GM21529 (cell line): ENCODE data around the gene ZNF586.
"Not testable (repeated sequence)": the region's sequence is repeated elsewhere in the genome, so short reads cannot be mapped to it uniquely, and the experiment has no call there.

Source experiments
- ATAC-seq: cut with Tn5 transposase; IDR thresholded peaks from one replicate; pipeline ENCODE4 v1.9.1; 2021; ENCODE audit not compliant: unreplicated experiment

ZNF586 gene

GRCh38 chr19:57769345-57770131, at the start of gene ZNF586:
TSS of gene ZNF586 (plus strand) at chr19:57769676. CDS start at chr19:57769843, 167 bp downstream.
- ATAC-seq, result peak; percentile 98

DNA sequence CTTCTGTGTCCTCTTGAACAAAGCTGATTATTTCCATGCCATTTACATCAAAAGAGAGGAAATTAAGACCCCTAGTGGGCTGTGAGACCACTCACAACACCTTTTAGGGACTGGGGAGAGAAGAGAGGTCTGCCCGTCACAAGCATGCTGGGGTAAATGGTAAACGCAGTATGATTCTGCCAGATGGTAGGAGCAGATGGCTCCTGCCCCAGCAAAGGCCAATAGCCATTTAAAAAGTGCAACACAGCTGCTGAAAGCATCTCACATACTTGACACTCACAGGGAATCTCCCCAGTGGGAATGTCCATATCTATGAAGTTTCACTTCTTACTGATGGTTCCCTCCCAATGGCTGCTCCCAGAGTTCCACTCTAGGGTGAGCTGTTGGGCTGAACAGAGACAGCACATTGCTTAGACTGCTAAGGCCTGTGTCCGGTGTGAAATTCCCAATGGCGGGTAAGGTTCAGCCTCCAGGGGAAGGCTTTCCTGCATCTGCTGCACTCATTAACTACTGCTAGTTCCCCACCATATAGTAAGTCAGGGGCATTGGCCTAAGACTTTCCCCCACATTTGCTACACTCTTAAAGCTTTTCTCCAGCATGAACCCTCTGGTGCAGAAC, 49.5 kb upstream of the ZNF586 start:
- no peak for ATAC-seq

DNA sequence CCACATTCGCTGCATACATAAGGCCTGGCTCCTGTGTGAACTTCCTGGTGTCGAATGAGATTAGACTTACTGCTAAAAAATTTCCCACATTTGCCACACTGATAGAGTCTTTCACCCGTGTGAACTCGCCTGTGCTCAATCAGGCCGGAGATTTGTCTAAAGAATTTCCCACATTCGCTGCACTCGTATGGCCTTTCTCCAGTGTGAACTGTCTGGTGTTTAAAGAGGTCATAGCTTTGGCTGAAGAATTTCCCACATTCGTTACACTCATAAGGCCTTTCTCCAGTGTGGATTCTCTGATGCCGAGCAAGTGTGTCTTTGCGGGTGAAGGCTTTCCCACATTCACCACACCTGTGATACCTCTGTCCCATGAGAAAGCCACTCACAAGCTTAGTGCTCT, 48.6 kb upstream of the ZNF586 start:
- ATAC-seq, result no peak

DNA sequence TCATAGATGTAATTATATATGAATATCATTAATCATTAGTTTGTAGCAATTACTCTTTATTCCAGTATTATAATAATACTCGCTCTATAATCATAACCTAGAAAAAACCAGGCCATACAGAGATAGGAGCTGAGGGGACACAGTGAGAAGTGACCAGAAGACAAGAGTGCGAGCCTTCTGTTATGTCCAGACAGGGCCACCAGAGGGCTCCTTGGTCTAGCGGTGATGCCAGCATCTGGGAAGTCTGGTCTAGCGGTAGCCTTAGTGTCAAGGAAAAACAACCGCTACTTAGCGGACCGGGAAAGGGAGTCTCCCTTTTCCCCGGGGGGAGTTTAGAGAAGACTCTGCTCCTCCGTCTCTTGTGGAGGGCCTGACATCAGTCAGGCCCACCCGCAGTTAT, 31.2 kb upstream of the ZNF586 start:
- ATAC-seq, result not testable (repeated sequence)

- ATAC-seq, result not testable (repeated sequence)
Observed at GRCh38 chr19:57738770-57739169, 30.7 kb upstream of the ZNF586 start.

DNA sequence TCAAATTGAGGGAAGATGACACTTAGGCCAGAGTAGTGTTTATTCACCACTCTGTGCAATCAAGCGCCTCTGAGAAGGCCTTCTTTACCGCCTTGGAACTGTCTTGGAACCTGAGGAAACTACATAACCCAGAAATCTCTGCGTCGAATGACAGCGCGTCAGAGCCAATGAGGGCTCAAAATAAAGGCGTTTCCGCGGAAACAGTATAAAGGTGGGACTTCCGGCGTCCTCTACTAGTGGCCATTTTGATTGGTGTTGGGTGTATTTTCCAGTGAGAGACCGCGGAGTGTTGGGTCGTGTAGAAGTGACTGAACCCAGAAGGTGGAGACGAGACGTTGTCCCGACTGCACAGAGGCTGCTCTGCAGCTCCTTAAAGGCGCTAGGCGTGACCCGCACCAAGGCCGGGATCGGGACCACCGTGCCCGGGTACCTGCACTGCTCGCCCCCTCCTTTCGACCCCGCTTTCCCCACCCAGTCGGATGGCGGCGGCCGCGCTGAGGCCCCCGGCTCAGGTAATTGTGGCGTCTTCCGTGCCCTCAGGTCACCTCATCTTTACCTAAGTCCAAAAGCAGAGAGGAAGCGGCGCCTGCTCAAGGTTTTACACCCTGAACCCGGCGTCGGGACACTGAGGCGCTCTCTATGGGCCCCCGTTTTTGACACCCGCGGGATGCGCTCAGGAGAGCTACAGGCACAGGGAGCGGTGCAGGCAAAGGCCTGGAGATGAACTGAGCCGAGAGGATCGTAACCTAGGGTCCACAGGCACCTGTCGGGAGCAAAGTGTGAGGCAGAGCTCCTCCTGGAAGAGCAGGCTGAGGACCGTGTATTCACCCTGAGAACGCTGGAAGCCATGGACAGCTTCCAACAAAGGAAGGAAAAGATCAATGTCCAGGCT, 22.6 kb upstream of the ZNF586 start, which contains the start of gene ZNF776:
Gene ZNF776, plus strand, starts transcription at position 236 of the 892 bp plus-strand sequence. Its CDS starts 244 bp downstream, at position 480.
- peak; percentile 98 for ATAC-seq

DNA sequence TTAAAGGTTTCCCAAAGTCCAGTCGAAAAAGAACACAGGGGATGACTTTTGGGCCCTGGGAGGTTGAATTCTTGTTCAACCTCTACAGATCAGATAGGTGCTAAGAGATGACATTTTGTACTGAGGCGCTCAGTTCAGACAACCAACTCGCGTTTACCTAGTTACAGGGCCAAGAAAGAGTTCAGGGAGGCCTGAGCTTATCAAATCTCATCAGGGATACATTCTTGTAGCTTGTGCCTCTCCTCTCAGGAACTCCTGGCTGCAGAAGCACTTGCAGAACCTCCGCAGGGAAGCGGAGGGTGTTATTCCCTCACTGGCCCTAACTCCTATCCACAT, 22.0 kb upstream of the ZNF586 start:
- ATAC-seq, result no peak

- ATAC-seq, result no peak
Observed at GRCh38 chr19:57748029-57748428, 21.4 kb upstream of the ZNF586 start.

DNA sequence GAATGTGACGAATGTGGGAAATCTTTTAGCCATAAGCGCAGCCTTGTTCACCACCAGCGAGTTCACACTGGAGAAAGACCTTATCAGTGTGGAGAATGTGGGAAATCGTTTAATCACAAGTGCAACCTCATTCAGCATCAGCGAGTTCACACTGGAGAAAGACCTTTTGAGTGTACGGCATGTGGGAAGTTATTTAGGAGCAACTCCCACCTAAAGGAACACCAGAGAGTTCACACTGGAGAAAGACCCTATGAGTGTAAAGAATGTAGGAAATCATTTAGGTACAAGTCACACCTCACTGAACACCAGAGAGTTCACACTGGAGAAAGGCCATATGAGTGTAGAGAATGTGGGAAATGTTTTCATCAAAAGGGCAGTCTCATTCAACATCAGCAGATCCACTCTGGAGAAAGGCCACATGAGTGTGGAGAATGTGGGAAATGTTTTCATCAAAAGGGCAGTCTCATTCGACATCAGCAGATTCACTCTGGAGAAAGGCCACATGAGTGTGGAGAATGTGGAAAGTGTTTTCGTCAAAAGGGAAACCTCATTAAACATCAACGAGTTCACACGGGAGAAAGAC, 15.3 kb upstream of the ZNF586 start:
- no peak for ATAC-seq

DNA sequence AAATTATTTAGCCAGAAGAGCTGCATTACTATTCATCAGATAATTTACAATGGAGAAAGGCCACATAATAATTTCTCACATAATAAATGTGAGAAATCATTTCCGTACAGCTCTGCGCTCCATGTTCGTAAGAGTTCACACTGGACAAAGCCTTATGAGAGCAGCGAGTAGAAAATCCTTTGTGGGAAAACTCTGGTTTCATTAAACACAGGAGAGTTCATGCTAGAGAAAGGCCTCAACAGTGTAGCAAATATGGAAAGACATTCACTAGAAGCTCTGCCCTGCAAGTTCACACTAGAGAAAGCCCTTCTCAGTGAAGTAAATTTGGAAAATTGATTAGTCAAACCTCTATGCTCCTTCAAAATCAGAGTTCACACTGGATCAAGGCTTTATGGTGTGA, 14.4 kb upstream of the ZNF586 start:
- no peak for ATAC-seq

DNA sequence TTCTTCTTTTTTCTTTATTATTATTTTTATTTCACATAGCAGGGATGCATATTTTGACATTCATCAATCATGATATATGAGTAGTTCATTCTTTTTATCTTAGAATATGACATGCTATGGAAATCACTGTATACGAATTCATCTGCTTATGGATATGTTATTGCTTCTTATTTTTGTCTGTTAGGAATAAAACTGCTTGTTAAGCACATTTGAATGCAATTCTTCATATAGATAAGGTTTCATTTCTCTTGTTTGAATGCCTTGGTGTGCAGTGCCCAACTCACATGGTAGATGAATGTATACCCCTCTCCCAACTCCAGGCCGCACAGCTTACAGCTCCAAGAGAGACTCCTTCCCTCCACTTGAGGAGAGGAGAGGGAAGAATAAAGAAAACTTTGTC, 11.5 kb upstream of the ZNF586 start:
- ATAC-seq, result no peak

DNA sequence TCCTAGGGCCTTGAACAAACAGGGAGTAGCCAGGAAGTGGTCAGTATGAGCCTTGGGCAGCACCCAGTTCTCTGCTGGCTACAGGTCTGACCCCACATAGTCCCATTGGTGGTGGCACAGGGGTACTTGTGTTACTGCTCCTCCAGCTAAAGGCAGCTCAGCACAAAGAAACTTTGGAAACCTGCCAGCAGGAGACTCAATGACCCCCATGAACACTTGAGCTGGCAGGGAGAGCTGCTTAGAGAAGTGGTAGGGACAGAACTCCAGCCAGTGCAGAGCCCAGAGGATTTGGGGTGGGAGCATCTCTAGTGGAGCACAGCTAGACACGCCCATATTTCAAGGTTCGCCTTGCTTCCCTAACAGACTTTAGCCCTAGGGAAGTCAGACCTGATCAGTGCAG, 10.4 kb upstream of the ZNF586 start:
- ATAC-seq, result no peak

GRCh38 chr19:57771417-57771816, 1.9 kb downstream of the ZNF586 start:
- ATAC-seq, result no peak

DNA sequence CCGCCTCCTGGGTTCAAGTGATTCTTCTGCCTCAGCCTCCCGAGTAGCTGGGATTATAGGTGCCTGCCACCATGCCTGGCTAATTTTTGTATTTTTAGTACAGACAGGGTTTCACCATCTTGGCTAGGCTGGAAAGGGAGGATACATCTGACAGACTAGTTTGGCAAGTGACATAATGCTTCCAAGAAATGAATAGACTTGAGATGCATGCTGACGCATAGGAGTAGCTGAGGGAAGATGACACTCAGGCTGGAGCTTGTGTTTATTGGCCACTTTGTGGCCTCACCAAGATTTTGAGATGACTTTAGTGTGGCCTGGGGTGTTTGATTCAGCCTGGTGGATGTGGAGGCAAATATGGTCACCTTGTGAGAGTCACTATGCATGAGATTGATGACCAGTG, 4.0 kb downstream of the ZNF586 start:
- ATAC-seq, result no peak

GRCh38 chr19:57776764-57777296, 7.4 kb downstream of the ZNF586 start:
- no peak for ATAC-seq

DNA sequence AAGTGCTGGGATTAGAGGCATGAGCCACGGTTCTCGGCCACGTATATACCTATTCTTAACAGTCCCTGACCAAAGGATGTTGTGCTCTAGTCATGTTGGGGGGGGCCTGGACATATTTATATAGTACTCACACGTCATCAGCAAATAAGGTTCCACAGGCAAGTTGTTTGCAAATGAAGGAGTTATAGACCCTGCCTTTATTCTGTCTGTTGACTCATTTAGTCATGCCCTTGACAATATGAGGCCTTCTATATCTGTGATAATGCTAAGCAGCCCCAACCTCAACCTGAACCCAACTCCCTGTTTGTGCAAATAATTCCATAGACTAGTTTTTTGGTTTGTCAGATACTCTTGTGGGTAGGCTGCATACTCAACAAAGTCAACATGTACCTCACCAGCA, 8.9 kb downstream of the ZNF586 start:
- no peak for ATAC-seq

DNA sequence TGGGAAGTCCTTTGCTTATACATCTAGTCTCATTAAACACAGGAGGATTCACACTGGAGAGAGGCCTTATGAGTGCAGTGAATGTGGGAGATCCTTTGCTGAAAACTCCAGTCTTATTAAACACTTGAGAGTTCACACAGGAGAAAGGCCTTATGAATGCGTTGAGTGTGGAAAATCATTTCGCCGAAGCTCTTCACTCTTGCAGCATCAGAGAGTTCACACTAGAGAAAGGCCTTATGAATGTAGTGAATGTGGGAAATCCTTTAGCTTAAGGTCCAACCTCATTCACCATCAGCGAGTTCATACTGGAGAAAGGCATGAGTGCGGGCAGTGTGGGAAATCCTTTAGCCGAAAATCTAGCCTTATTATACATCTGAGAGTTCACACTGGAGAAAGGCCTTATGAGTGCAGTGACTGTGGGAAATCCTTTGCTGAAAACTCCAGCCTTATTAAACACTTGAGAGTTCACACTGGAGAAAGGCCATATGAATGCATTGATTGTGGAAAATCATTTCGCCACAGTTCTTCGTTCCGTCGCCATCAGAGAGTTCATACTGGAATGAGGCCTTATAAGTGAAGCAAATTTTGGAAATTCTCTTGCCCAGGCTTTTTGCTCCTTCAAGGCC, 9.9 kb downstream of the ZNF586 start:
- ATAC-seq, result no peak

- no peak for ATAC-seq
Observed at GRCh38 chr19:57786286-57786685, 16.8 kb downstream of the ZNF586 start.

DNA sequence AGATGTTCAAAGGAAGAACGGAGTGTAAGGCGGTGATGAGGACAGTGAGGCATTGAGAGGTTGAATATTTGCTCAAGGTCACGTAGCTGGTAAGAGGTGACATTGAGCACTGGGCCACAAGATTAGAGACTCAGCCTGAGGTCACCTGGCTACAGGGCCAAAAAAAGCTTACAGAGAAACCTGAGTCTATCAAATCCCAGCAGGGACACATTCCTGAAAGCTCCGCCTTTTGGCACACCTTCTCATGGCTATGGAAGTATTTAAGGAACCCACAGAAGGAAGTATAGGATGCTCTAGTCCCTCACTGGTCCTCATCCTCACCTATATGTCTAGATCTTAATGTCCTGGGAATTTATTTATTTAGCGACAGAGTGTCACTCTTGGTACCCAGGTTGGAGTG, 17.4 kb downstream of the ZNF586 start:
- no peak for ATAC-seq

GRCh38 chr19:57788114-57788692, 18.7 kb downstream of the ZNF586 start:
- no peak for ATAC-seq
